ENCODE results near the gene IPCEF1.
A peak's percentile ranks its signal among the peaks of the same experiment; 100 is the strongest.

The IPCEF1 gene

GRCh38 chr6:154292855-154293519 is 63.6 kb downstream of the IPCEF1 start:
- no peak for DNase-seq (ENCODE audit: low spot score)

- DNase-seq (ENCODE audit: low spot score) = no peak
These were observed 64.5 kb downstream of the IPCEF1 start for GRCh38 chr6:154292066-154292465.

GRCh38 chr6:154289818-154290508 is 66.6 kb downstream of the IPCEF1 start:
- no peak for DNase-seq (ENCODE audit: low spot score)

- DNase-seq (ENCODE audit: low spot score) = no peak
These were observed 70.8 kb downstream of the IPCEF1 start for GRCh38 chr6:154285826-154286225.

- DNase-seq (ENCODE audit: low spot score) = no peak
These were observed 72.2 kb downstream of the IPCEF1 start for GRCh38 chr6:154284313-154284853.

GRCh38 chr6:154280521-154280920 is 76.1 kb downstream of the IPCEF1 start:
- DNase-seq (ENCODE audit: low spot score) = no peak

- DNase-seq (ENCODE audit: low spot score) = no peak
These were observed 79.0 kb downstream of the IPCEF1 start for GRCh38 chr6:154277629-154278017.

- peak; percentile 44 for DNase-seq (ENCODE audit: low spot score)
These were observed 79.6 kb downstream of the IPCEF1 start for GRCh38 chr6:154276810-154277628.

- DNase-seq (ENCODE audit: low spot score) = no peak
These were observed 82.4 kb downstream of the IPCEF1 start for GRCh38 chr6:154274168-154274567.

GRCh38 chr6:154268486-154268885 is 88.1 kb downstream of the IPCEF1 start:
- DNase-seq (ENCODE audit: low spot score) = no peak

- peak; percentile 30 for DNase-seq (ENCODE audit: low spot score)
These were observed 89.0 kb downstream of the IPCEF1 start for GRCh38 chr6:154267508-154268106.

GRCh38 chr6:154266560-154267099 is 90.0 kb downstream of the IPCEF1 start:
- DNase-seq (ENCODE audit: low spot score) = no peak

GRCh38 chr6:154261688-154262397 is 94.8 kb downstream of the IPCEF1 start:
- no peak for DNase-seq (ENCODE audit: low spot score)

GRCh38 chr6:154258064-154258757 is 98.4 kb downstream of the IPCEF1 start:
- no peak for DNase-seq (ENCODE audit: low spot score)

- DNase-seq (ENCODE audit: low spot score) = no peak
These were observed 99.5 kb downstream of the IPCEF1 start for GRCh38 chr6:154257067-154257466.

- no peak for DNase-seq (ENCODE audit: low spot score)
These were observed 103.9 kb downstream of the IPCEF1 start for GRCh38 chr6:154252678-154253077.

GRCh38 chr6:154251116-154251515 is 105.5 kb downstream of the IPCEF1 start:
- no peak for DNase-seq (ENCODE audit: low spot score)

GRCh38 chr6:154249499-154250298 is 106.9 kb downstream of the IPCEF1 start:
- DNase-seq (ENCODE audit: low spot score) = peak; percentile 73

GRCh38 chr6:154247119-154247861 is 109.3 kb downstream of the IPCEF1 start:
- peak; percentile 60 for DNase-seq (ENCODE audit: low spot score)
